UCSD-AML1 (cell line): ENCODE data around the gene ENPP5.
"Not testable (repeated sequence)": the region's sequence is repeated elsewhere in the genome, so short reads cannot be mapped to it uniquely, and the experiment has no call there.

ENCODE experiments used
- DNase-seq: peaks from one replicate; lab custom pipeline; 2025; ENCODE audit not compliant: unreplicated experiment; lab: John Stamatoyannopoulos, UW

Gene ENPP5

DNA sequence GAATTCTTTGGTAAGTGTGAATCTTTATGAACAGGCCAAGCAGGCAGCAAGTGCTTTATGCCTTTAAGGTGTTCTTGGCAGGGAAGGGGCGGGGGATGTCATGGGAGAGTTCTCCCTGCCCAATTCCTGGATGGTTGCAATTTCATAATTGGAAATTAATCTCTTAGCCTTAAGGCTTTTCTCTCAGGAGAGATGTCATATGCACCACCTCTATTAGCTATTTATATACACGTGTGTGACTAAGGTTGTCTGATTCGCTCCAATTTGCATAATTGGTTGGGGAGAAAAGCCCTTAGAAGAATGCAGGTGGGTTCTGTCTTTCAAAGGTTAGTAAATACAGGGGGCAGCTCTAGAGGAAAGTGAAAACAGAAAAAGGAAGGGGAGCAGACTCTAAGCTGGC is 5.2 kb upstream of the ENPP5 start:
- DNase-seq, result no peak

DNA sequence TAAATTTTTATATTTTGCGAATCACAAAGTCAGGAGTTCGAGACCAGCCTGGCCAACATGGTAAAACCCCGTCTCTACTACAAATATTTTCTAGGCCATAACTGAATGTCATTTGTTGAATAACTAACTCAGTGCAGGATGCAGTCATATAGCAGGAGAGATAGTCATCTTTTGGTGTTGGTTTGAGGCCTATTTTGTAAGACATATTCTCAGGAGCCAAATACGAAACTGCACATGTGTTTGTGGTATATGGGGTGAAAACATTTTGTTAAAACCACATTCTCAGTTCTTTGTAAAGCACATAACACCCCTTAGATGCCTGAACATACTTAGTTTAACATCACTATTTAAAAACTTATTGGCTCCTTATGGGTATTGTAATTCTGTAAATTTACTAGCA is 4.7 kb upstream of the ENPP5 start:
- no peak for DNase-seq

DNA sequence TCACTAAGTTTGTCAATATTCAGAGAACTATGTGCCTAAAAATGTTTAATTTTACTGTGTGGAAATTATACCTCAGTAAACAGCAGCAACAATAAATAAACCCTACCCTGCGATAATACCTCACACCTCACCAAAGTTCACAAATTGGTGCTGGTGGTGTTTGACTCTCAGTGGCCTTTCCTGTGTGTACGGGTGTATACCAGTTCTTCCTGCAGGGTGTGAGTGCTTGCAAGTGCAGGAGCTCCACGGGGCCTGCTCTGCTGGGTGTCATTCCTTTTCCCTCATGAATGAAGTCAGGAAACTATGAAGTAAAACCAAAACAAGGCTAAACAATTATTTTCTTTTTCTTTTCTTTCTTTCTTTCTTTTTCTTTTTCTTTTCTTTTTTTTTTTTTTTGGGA is 4.1 kb upstream of the ENPP5 start:
- no peak for DNase-seq

DNA sequence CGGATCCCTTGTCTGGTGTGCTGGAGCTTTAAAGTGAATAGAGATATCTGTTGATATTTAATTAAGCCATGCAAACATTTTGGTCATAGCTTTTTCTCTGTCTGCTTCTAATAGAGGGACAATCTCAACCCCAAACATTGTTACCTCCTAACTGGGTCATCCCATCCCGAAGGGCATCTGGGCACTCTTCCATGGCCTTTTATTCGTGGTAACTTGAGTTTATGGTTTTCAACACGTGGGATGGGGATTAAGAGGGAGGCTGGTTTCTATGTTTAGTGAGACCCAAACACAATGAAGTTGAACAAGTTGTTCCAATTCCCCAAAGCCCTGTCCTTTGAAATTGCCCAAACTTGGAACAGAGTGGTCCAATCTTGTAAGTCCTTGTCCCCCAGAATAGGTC is 1.4 kb upstream of the ENPP5 start:
- DNase-seq, result no peak

DNA sequence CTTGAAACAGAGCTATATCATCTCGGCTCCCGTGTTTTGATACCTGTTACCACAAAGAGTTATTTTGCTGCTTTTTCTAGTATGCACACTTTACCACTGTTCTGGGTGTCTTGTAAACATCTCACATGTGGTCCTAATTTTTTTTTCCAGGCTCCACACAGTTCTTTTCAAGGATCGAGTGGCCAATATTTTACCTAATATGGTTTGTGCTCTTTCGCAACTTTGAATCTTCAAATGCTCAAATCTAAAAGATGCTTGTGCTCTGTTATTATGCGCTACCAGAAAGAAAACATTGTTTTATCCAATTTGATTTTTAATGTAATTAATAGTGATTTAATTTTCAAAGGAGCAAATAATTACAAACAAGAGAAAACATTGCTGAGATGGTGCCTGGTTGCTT is 10.7 kb downstream of the ENPP5 start:
- DNase-seq, result no peak

DNA sequence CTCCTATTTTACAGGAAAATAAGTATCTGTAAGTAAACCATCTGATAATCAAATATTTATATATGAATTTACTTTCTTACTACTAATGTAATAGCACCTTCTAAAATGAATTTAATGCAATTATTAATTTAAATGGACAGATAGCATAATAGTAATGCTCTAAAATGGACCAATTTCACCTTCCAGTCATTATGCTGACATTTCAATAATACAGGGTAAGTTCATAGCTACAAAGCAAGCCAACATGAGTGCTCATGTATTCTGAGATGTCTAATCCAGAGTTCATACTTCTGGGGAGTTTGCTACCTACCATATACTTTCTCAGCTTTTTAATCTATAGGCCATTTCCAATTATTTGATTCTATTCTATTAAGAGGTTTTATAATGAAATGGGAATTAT is 11.6 kb downstream of the ENPP5 start:
- DNase-seq, result no peak

DNA sequence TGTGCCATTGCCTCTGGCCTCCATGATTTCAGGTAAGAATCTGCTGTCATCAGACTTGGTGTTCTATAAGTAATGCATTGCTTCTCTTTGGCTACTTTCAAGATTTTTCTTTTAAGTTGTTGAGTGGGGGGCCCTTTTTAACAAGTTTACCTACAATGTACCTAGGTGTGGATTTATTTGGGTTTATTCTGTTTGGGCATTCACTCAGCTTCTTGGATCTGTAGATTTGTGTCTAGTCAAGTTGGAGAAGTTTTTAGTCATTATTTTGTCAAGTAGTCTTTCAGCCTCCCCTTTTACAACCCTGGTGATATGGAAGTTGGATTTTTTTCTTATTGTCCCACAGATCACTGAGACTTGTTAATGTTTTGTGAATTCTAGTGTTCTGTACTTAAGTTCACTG is 14.1 kb downstream of the ENPP5 start:
- DNase-seq, result no peak

DNA sequence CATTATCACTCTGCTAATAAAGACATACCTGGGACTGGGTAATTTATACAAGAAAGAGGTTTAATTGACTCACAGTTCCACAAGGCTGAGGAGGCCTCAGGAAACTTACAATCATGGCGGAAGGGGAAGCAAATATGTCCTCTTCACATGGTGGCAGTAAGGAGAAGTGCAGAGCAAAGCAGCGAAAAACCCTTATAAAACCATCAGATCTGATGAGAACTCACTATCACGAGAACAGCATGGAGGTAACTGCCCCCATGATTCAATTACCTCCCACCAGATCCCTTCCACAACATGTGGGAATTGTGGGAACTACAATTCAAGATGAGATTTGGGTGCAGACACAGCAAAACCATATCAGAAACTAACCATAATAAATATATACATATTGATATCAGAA is 21.7 kb downstream of the ENPP5 start:
- DNase-seq, result not testable (repeated sequence)

DNA sequence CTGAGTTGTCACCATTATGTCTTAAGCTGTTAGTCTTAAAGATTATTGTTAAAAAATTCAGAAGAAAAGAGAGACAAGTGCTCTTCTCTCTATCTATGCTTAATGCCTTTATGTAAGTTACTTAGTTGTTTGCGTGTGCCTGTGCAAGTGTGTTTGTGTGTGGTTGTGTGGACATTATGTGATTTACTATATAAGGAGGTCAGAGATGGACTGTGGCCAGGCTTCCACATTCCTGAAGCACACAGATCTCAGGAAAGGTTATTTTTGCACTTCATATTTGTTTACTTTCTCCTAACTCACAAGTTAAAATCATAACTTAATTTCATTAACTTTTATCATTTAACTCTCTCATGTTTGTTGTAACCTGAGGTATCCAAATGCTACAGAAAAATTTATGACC is 26.5 kb downstream of the ENPP5 start:
- no peak for DNase-seq

DNA sequence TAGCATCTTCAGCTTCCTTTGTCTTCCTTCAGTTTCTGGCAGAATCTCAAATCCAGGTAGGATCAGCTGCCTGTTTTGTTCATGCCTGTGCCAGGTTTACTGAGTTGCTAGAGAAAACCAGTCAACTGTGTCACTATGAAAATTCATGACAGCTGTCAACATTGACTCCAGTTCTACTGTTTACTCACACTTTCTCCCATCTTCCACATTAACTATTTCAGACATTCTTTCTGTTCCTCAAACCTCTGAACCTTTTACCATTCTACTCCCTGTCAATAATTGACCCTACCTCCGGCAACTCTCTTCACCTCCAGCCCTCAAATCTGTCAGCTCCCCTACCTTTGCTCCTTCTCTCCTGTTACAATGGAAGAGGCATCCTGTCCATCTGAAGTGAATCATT is 32.5 kb downstream of the ENPP5 start:
- DNase-seq, result no peak

DNA sequence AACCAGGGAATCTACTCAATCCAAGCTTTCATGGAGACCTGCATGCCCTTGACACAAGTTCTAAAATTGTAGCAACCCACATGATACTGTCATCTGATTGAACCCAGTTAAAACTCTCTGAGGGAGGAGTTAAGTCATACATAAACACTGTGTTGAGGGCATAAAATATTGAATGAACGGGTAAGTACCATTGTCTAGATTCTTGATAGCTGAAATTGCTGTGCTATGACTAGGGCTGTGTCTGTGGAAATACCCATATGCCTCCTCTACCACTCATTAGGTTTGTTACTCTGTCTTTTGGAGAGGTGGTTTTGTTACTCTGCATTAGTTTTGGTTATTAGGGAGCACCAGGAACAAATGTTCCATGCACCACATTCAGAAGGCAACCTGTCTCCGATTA is 33.4 kb downstream of the ENPP5 start:
- DNase-seq, result no peak

DNA sequence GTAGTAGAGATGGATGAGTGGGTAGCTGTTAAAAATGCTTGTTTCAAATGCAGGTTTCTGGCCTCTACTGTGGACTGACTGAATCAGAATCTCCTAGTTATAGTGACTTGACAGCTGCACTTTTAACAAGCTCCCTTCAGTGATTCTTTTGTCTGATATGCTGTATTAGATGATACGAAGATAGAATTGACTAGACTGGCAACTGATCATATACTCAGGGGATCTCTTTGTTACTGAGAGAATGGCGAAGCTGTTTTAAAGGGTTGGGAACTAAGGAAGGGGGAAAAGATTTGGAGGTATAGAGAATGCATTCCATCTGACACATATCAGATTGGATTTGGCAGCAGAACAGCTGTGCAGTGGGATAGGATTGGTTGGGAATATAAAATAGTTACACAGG is 33.9 kb downstream of the ENPP5 start:
- no peak for DNase-seq

DNA sequence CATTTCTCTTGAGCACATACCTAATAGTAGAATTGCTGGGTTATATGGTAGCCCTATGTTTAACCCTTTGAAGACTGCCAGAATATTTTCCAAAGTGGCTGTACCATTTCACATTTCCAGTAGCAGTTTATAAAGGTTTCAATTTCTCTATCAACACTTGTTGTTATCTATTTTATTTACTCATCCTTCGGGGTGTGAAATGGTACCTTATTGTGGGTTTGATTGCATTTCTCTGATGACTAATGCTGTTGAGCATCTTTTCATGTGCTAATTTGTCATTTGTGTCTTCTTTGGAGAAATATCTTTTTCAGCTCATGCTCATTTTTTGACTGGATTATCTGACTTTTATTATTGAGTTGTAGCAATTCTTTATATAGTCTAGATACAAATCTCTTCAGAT is 35.6 kb downstream of the ENPP5 start:
- DNase-seq, result no peak

DNA sequence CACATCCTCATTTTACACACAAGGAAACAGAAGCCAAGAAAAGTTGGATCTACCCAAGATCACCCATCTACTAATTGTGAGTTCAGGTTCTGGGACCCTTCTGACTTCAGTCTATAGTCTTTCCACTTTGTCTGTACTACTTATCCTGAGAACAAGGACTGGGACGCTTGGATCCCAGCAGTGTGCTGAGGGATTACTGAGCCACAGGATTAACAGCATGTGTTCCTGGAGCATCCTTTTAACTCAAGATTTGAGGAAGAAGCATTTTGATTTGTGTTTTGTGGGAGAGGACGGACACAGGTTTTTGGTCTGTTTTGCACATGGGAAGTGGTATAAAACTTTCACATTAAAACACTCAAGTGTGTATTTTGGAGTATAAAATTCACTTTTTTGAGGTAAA is 36.6 kb downstream of the ENPP5 start:
- DNase-seq, result no peak

DNA sequence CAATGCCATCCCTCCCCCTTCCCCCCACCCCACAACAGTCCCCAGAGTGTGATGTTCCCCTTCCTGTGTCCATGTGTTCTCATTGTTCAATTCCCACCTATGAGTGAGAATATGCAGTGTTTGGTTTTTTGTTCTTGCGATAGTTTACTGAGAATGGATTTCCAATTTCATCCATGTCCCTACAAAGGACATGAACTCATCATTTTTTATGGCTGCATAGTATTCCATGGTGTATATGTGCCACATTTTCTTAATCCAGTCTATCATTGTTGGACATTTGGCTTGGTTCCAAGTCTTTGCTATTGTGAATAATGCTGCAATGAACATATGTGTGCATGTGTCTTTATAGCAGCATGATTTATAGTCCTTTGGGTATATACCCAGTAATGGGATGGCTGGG is 39.5 kb downstream of the ENPP5 start:
- DNase-seq, result not testable (repeated sequence)

DNA sequence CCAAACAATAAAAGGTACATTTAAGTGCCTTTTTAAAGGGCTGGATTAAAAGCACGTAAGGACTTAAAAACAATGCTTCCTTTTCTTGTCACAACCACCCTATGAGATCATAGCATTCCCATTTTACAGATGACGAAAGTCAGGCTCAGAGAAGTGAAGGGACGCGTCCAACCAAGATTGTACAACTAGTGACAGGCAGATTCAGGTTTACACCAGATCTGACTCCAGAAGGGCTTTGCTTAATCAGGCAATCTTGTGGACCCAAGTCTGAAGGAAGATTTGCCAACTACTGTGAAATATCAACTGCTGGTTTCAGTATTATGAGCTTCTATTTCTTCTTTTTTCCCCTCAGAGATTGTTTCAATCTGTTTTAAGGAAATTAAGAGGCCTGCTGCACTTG is 40.1 kb downstream of the ENPP5 start:
- DNase-seq, result no peak

DNA sequence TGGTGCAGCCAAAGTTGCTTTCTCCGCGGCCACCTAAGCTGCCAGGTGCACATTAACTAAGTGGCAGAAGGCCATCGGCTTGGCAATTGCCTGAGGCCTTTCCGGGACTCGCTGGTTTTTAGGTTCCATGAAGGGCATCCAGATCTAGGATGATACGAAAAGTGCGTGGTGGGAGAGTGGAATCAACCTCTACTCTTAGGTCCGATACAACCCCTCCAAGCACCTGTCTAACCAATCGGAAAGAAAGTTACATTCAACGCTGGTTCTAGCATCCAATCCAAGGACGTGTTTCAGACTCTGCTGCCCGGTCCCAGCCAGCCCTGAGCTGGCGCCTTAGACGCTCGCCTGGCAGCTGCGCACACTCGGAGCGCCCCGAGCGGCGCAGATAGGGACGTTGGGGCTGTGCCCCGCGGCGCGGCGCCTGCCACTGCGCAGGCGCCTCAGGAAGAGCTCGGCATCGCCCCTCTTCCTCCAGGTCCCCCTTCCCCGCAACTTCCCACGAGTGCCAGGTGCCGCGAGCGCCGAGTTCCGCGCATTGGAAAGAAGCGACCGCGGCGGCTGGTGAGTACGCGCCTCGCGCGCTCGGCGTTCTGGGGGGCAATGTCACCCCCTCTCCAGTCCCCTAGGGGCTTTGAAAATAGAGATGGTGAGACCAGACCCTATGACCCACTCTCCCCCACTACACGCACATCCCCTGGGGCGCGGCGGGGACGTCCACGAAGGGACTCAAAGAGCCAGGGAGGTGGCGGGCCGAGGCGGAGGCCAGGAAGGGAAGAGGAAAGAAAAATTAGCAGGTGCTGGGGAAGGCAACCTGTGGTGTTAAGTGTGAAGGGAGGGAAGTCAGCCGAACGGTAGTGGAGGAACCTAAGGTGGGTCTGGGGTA is 40.9 kb downstream of the ENPP5 start, which contains the start of gene ENPP4:
Gene ENPP4, plus strand, starts transcription at position 361 of the 883 bp plus-strand sequence. CDS start 9,595 bp downstream, outside the sequence.
- DNase-seq, result no peak

DNA sequence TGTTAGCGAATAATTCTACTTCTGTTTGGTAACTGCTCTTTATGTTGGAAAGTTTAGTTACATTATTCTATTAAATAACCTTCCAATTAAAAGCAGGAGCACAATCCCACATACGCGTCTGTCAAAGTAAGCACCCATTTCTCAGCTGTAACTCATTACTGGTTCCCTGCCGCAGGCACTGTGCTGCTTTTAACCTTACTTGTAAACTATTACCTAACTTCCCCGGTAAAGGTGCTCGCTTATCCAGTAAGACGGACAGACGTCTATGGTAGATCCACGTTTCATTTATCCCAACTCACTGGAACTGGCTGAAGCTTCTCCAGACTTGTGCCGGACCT is 41.5 kb downstream of the ENPP5 start:
- DNase-seq, result no peak

DNA sequence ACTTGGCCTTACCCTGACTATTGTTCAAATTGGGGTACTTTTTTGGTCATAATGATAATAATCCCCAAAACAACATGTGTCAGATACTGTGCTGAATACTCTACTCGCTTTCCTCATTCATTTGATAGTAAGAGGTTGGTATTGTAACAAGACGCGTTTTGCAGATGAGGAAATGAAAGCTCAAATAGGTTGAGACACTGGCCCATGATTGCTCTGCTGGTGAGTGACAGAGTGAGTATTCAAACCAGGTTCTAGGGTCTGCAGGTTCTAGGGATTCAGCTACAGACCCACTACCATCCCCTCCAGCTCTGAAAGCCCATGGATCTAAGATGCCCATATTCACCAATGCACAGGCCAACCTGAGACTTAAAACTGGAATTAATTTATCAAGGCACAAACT is 42.3 kb downstream of the ENPP5 start:
- DNase-seq, result no peak

DNA sequence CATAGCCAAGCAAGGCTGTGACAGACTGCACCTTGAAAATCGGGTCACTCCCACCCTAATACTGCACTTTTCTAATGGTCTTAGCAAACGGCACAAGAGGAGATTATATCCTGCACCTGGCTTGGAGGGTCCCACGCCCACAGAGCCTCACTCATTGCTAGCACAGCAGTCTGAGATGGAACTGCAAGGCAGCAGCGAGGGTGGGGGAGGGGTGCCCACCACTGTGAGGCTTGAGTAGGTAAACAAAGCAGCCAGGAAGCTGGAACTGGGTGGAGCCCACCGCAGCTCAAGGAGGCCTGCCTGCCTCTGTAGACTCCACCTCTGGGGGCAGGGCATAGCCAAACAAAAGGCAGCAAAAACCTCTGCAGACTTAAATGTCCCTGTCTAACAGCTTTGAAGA is 51.1 kb downstream of the ENPP5 start:
- not testable (repeated sequence) for DNase-seq

DNA sequence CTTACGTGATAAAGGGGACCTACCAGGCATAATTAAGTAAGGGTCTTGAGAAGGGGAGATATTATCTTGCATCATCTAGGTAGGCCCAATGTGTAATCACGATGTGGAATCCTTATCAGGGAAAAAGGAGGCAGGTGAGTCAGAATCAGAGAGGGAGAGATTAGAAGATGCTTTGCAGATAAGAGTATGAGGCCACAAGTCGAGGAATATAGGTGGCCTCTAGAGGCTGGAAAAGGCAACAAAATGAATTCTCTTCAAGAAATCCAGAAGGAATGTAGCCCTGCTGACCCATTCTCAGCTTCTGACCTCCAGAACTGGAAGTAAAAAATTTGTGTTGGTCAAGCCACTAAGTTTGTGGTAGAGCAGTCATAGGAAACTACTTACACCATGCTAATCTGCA is 51.9 kb downstream of the ENPP5 start:
- no peak for DNase-seq

DNA sequence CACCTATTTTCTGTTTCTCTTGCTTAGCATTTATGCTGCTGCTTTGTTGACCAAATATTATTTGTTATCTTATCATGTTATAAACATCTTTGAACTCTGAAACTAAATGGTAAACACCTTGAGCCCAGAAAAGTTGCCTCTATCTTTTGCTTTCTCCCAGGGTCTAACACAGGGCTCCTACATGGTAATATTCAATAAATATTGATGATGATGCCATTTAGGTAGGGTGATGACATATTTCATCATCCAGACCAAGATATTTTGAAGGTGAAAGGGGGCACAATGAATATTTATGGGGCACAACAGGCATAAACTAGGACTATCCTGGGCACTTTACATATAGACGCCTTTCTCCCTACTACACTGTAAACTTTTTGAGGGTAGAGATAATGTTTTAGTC is 52.6 kb downstream of the ENPP5 start:
- DNase-seq, result no peak

DNA sequence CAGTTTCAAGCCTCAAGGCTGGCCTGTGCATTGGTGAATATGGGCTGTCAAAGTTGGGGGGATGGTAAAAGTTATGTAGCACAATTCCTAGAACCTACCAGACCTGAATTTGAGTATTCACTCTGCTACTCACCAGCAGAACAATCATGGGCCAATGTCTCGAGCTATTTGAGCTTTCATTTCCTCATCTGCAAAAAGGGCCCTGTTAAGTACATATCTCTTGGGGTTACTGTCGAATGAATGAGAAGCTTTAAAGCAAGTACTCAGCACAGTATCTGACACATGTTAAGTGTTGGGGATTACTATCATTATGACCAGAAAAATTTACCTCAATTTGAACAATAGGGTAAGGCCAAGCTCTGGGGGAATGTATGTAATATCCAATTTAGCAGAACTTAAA is 54.5 kb downstream of the ENPP5 start:
- no peak for DNase-seq
